NK-92 (cell line): ENCODE data around the gene MORN3.
"Not testable (repeated sequence)": the region's sequence is repeated elsewhere in the genome, so short reads cannot be mapped to it uniquely, and the experiment has no call there.

Experiments used
- DNase-seq: peaks from one replicate; lab custom pipeline; 2025; ENCODE audit not compliant: unreplicated experiment; lab: John Stamatoyannopoulos, UW

The MORN3 gene

DNA sequence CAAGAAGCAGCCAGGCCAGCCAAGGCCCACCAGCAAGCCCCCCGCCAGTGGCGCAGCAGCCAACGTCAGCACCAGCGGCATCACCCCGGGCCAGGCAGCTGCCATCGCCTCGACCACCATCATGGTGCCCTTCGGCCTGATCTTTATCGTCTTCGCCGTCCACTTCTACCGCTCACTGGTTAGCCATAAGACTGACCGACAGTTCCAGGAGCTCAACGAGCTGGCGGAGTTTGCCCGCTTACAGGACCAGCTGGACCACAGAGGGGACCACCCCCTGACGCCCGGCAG, 28.2 kb downstream of the MORN3 start:
- DNase-seq = no peak

DNA sequence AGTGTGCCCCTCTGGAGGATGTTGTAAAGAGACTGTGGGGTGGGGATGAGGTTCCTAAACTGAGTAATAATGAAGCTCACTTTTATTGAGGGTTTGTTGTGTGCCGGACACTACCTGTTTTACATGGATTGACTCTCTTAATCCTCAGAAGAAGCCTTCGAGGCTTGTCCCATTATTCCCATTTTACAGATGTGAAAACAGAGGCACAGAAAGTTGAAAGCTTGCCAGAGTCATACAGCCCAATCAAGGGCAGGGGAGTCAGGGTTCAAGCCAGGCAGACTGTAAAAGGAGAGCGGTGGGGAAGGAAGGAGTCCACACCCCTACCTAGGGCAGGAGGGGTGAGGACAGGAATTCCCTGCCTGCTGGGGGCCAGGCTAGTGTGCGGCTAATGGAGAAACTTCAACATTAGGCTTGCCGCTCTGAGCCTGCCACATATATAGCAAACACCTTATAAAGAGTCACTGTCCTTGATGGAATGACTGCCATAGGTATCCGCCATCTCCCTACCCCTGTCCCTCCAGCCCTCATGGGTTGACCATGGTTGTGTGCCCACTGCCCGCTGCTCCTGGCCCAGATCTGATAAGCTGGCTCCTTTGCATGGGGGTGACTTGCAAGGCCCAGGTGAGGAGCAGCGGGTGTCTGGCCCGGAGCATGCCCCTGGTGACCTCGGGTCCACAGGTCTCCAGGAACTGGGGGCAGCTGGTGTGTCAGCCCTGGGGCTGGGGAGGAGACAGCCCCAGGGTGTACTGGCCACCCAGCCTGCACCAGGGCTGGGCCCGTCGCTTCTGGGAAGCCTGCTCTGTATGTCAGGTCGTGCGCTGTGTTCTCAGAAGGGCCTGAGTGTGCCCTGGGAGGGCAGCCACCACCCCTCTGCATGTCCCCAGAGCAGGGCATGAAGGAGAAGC, 30.9 kb downstream of the MORN3 start:
- no peak for DNase-seq

DNA sequence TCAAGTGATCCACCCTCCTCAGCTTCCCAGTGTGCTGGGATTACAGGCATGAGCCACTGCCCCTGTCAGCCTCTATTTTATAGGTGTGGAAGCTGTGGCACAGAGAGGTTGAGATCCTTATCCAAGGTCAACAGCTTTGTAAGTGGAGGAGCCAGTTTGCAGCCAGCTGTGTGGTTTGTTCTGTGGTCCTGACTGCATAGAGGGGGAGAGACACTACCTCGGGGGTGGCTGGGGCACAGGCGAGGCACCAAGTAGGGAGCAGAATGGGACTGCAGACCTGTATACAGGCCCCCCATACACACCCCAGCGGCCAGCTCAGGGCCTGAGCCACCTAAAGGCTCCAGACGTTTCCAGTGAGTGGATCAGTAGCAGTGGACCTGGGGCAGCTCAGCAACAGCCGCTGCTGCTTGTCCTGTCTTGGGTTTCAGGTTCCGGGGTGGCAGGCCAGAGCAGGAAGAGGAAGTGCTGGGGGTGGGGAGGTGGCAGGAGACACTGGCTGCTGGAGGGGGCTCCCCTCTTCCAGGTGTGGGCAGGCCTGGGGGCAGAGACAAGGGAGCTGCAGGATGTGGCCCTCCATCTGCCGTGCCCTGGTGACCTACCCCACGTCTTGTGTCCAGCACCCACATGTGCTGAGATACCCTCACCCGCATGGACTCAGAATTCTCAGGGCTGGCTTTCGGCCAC, 32.1 kb downstream of the MORN3 start:
- DNase-seq = no peak

- DNase-seq = no peak
Measured at GRCh38 chr12:121634836-121635235, 34.6 kb downstream of the MORN3 start.

GRCh38 chr12:121633833-121634196, 35.6 kb downstream of the MORN3 start:
- DNase-seq = not testable (repeated sequence)

GRCh38 chr12:121632069-121632970, 37.1 kb downstream of the MORN3 start:
- DNase-seq = no peak

GRCh38 chr12:121630791-121631355, 38.6 kb downstream of the MORN3 start:
- DNase-seq = no peak

DNA sequence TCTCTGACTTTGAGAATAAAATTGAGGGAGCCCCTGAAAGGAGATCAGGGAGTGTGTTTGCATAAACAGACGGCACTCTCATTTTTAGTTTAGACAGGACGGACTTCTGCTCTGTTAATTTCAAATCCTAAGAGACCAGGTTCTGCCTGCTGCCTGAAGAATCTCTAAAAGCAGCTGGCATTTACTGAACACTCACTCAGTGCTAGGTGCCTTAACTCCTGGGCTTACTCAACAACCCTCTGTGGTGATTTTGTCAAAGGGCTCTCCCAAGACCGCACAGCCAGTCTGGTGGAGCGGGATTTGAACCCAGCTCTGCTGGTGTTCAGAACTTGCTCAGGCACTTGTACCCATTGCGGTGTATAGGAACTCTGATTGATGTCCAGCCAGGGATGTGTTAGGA, 40.9 kb downstream of the MORN3 start:
- DNase-seq = no peak

GRCh38 chr12:121628037-121628436, 41.4 kb downstream of the MORN3 start:
- DNase-seq = no peak

GRCh38 chr12:121626853-121627640, 42.4 kb downstream of the MORN3 start:
- peak; percentile 54 for DNase-seq

- peak; percentile 63 for DNase-seq
Measured at GRCh38 chr12:121626087-121626852, 43.2 kb downstream of the MORN3 start, which contains the start of gene ORAI1. Gene ORAI1, plus strand, starts transcription at chr12:121626530.

GRCh38 chr12:121620333-121620891, 49.0 kb downstream of the MORN3 start:
- DNase-seq = no peak

DNA sequence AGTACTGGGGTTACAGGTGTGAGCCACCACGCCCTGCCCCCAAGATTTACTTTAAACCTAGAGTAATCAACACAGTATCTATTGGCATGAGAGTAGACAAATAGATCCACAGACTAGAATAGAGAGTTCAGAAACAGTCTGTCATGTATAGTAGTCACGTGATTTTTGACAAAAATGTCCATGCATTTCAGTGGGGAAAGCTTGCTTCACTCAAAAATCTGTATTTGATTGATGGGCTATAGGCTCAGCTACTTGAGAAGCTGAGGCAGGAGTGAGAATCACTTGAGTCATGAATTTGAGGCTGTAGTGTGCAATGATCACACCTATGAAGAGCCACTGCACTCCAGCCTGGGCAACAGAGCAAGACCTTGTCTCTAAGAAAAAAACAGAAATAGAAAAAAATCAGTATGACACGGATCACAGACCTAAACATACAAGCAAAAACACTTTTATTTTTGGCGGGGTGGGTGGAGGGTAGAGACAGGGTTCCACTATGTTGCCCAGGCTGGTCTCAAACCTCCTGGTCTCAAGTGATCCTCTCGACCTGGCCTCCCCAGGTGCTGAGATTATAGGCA, 50.7 kb downstream of the MORN3 start:
- DNase-seq = no peak

DNA sequence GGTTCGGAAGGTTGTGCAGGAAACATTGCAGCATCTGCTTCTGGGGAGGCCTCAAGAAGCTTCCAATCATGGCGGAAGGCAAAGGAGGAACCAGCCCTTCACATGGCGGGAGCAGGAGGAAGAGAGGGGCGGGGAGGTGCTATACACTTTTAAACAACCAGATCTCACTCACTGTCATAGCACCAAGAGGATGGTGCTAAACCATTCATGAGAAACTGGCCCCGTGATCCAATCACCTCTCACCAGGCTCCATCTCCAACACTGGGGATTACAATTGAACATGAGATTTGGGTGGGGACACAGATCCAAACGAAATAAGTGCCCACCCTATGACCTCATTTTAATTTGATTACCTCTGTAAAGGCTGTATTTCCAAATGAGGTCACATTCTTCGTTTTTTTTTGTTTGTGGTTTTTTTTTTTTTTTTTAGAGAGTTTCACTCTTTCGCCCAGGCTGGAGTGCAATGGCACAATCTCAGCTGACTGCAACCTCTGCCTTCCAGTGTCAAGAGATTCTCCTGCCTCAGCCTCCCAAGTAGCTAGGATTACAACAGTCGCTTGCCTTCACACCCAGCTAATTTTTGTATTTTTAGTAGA, 54.5 kb downstream of the MORN3 start:
- DNase-seq = no peak

GRCh38 chr12:121613462-121613861, 56.0 kb downstream of the MORN3 start:
- DNase-seq = no peak

DNA sequence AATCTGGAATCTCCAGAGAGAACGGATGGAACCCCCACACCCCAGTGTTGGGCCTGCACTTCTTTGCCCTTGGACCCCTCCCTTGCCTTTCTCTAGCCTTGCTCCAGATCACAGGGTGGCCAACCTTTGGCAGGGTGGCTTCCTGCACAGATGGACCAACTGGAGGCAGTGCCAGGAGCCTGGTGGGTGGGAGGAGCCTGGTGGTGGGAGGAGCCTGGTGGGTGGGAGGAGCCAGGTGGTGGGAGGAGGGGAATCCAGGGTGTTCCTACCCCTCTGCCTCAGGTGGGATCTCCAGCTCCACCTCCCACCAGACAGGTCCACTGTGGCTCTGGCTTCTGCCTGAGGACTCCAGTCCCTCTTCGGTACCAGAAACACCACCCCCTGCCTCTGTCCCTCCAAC, 58.1 kb downstream of the MORN3 start:
- DNase-seq = no peak

DNA sequence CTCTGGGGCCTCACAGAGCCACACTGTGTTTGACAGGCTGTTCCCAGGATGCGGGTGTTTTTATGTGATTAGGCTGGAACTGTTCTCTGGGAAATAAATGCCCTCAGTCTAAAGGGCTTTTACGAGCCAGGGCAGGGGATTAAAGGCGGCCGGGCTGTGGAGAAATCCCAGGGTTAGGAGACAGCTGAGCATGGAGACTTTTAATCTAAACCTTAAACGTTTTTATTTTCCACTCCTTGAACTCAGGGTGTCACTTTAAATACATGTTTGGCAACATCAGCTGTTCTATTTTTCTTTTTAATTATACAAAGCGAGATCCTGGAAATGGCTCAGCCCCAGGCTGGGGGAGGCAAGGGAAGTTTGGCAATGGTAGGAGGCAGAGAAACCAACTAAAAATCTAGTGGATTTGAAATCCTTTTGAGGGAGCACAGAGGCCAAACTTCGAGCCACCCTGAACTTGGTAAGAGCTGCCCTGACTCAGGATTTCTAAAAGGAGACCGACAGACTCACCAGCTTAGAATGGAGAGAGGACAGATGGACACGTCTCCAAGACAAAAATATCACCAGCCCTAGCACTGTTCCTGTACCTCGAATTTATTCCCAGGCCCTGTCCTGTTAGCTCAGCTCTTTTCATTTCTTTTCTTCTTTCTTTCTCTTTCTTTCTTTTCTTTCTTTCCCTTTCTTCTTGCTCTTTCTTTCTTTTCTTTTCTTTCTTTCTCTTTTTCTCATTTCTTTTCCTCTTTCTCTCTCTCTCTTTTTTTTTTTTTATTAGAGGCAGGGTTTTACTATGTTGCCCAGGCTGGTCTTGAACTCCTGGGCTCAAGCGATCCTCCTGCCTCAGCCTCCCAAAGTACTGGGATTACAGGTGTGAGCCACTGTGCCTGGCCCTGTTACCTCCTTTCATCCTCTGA, 59.0 kb downstream of the MORN3 start:
- DNase-seq = no peak

GRCh38 chr12:121608301-121608700, 61.2 kb downstream of the MORN3 start:
- DNase-seq = no peak
